Panc1 (cell line): ENCODE measurements around the gene GRIA4. TPM values are rescaled to one million over a fixed set of nuclear protein-coding genes. Genes with fewer than 3 reads are reported as not detected.

Source experiments
- ATAC-seq: fragments of 200-7000 bp; cut with Tn5 transposase; 2 replicates; pipeline ENCODE4 v1.9.1; 2020; ENCODE audit warnings: mild to moderate bottlenecking, moderate library complexity
- BruUV-seq: library from RNA; stranded (reverse); fragments of 400-500 nt; replicated peaks from 2 replicates; lab custom pipeline; 2021; lab: Mats Ljungman, UMichigan
- CTCF ChIA-PET: fragments of 300-600 bp; sonication (Branson Sonifier 250); formaldehyde crosslinking; loops from one replicate; lab custom pipeline; 2022; ENCODE audit warnings: antibody characterized with exemption; lab: Charles Lee
- POLR2A ChIA-PET: fragments of 300-600 bp; sonication (Branson Sonifier 250); formaldehyde crosslinking; loops from one replicate; lab custom pipeline; 2022; ENCODE audit warnings: antibody characterized with exemption; lab: Charles Lee
- DNase-seq: peaks from one replicate; pipeline ENCODE4 v3.0.0-alpha.2; 2010; ENCODE audit warnings: low read depth, low spot score
- H3K27ac ChIP-seq: 2 replicates; pipeline ENCODE4 v1.5.1; 2011; ENCODE audit warnings: mild to moderate bottlenecking, low read length, inconsistent platforms
- H3K27me3 ChIP-seq: fragments of 200-500 bp; sonication (Bioruptor generic); 2 replicates; pipeline ENCODE4 v1.6.0; 2014; ENCODE audit warnings: low read length, inconsistent platforms; ENCODE audit not compliant: control insufficient read depth, insufficient read depth
- H3K36me3 ChIP-seq: fragments of 200-500 bp; sonication (Bioruptor generic); 2 replicates; pipeline ENCODE4 v1.5.1; 2014; ENCODE audit warnings: inconsistent platforms, mild to moderate bottlenecking, low read length, moderate library complexity; ENCODE audit not compliant: control insufficient read depth, insufficient read depth
- H3K4me1 ChIP-seq: 2 replicates; pipeline ENCODE4 v1.5.1; 2011; ENCODE audit warnings: inconsistent platforms, mild to moderate bottlenecking, low read length, moderate library complexity; ENCODE audit not compliant: control insufficient read depth, insufficient read depth
- H3K4me3 ChIP-seq, 2 experiments: 2 replicates each; pipeline ENCODE4 v1.5.1; 2011 to 2012; ENCODE audit warnings: low read depth in 2 of 2, low read length in 2 of 2, mild to moderate bottlenecking in 2 of 2, inconsistent platforms in 1 of 2, moderate library complexity in 1 of 2
- H3K9me3 ChIP-seq: fragments of 200-500 bp; sonication (Bioruptor generic); 2 replicates; pipeline ENCODE4 v1.5.1; 2014; ENCODE audit warnings: low read depth, mild to moderate bottlenecking, inconsistent platforms, low read length, moderate library complexity; ENCODE audit not compliant: control insufficient read depth, insufficient read depth
- POLR2AphosphoS5 ChIP-seq: IDR thresholded peaks from 2 replicates; pipeline ENCODE4 v1.6.1; 2012; ENCODE audit warnings: mild to moderate bottlenecking, low read depth, low read length, moderate library complexity
- REST ChIP-seq, 2 experiments: IDR thresholded peaks; 2 replicates each; pipeline ENCODE4 v1.6.1; 2011 to 2012; ENCODE audit warnings: low read depth in 2 of 2, control low read depth in 1 of 2, low read length in 1 of 2, mild to moderate bottlenecking in 1 of 2, moderate library complexity in 1 of 2; ENCODE audit not compliant: insufficient read depth in 1 of 2
- SIN3A ChIP-seq: IDR thresholded peaks from 2 replicates; pipeline ENCODE4 v1.6.1; 2012; ENCODE audit warnings: low read depth, mild to moderate bottlenecking, low read length, moderate library complexity, borderline replicate concordance; ENCODE audit not compliant: insufficient read depth
- TCF7L2 ChIP-seq: IDR thresholded peaks from 2 replicates; pipeline ENCODE4 v1.6.1; 2011; ENCODE audit warnings: mild to moderate bottlenecking, low read depth, low read length, inconsistent platforms
- in situ Hi-C: cut with HindIII; loops from 2 replicates; pipeline ENCODE4 v1.10.0; 2016; ENCODE audit warnings: low sequenced_read_pairs, low pct_unique_long_range_greater_than_20kb
- intact Hi-C: fragments of 100-400 bp; cut with micrococcal nuclease; formaldehyde crosslinking; loops from one replicate; pipeline ENCODE4 v1.10.0; 2022; ENCODE audit not compliant: unreplicated experiment
- total RNA-seq: library from RNA; stranded (reverse); gene quantifications from one replicate; pipeline ENCODE4 v1.2.1, GENCODE V29; 2021; ENCODE audit not compliant: unreplicated experiment
- TF ChIP-seq, protein P1 (sequence below): fragments of 450-650 bp; IDR thresholded peaks from 2 replicates; pipeline ENCODE4 v1.5.1; 2017; ENCODE audit warnings: mild to moderate bottlenecking

The GRIA4 gene
- total RNA-seq, 1 experiment from 2014 or later, result not detected

GRCh38 chr11:105821372-105821771, 211.5 kb downstream of the GRIA4 start:
- Histone ChIP-seq H3K27me3 (no peaks in the 10 kb centered on the region), H3K27ac (no peak overlapping the region), H3K4me3 (no peak overlapping the region), H3K9me3 (0 out of 2 replicates have a peak, but pooled peaks cover 4% of the 10 kb centered on the region), H3K36me3 (no peaks in the 10 kb centered on the region), H3K4me1 (no peaks in the 10 kb centered on the region)
- POLR2A ChIA-PET, result no interaction called here
- TF ChIP-seq TCF7L2 (no peak), POLR2AphosphoS5 (no peak), REST (IDR thresholded peaks at IDR 0.05; ENCODE audit: insufficient read depth in 1 of 2, low read depth in 2 of 2, low read length in 1 of 2) (no peak), SIN3A (no peak)
- TF ChIP-seq, protein P1, sequence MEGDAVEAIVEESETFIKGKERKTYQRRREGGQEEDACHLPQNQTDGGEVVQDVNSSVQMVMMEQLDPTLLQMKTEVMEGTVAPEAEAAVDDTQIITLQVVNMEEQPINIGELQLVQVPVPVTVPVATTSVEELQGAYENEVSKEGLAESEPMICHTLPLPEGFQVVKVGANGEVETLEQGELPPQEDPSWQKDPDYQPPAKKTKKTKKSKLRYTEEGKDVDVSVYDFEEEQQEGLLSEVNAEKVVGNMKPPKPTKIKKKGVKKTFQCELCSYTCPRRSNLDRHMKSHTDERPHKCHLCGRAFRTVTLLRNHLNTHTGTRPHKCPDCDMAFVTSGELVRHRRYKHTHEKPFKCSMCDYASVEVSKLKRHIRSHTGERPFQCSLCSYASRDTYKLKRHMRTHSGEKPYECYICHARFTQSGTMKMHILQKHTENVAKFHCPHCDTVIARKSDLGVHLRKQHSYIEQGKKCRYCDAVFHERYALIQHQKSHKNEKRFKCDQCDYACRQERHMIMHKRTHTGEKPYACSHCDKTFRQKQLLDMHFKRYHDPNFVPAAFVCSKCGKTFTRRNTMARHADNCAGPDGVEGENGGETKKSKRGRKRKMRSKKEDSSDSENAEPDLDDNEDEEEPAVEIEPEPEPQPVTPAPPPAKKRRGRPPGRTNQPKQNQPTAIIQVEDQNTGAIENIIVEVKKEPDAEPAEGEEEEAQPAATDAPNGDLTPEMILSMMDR, result no peak
- no peak for ATAC-seq
- CTCF ChIA-PET, result no interaction called here
- in situ Hi-C loops, result no loop called here
- no peak for DNase-seq
- no TSS peak for BruUV-seq
- intact Hi-C loops, result no loop called here

GRCh38 chr11:105821781-105822180, 211.9 kb downstream of the GRIA4 start:
- Histone ChIP-seq H3K27ac (no peak overlapping the region), H3K4me3 (no peak overlapping the region), H3K36me3 (no peaks in the 10 kb centered on the region), H3K4me1 (no peaks in the 10 kb centered on the region), H3K9me3 (0 out of 2 replicates have a peak, but pooled peaks cover 4% of the 10 kb centered on the region), H3K27me3 (no peaks in the 10 kb centered on the region)
- ChIA-PET CTCF (no interaction called here), POLR2A (no interaction called here)
- in situ Hi-C loops, result no loop called here
- BruUV-seq, result no TSS peak
- DNase-seq (no peak), ATAC-seq (no peak)
- intact Hi-C loops, result no loop called here
- no peak for TF ChIP-seq POLR2AphosphoS5

DNA sequence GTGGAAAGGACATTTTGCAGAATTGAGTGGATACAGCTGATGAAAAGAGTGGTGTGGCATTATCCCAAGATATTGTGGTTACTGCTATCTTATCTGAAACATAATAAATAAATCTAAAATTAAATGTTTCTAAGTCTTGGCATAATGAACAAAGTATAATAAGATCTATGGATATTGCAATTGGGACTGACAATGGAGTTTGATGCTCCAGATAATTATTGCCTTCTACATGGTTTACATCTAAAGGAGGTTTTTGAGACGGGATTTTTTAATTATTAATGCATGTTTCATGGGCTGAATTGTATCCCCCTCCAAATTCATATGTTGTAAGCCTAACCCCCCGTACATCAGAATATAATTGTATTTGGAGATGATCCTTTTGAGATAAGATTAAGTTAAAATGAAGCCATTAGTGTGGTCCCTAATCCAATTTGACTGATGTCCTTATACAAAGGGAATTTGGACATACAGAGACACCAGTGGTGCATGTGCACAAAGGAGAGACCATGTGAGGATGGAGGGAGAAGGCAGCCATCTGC, 213.7 kb downstream of the GRIA4 start:
- H3K4me3 ChIP-seq, result no peak overlapping the region
- ChIA-PET POLR2A (no interaction called here), CTCF (no interaction called here)
- no peak for TF ChIP-seq REST (IDR thresholded peaks at IDR 0.05; ENCODE audit: insufficient read depth in 1 of 2, low read depth in 2 of 2, low read length in 1 of 2)
- DNase-seq (no peak), ATAC-seq (no peak)
- no peaks in the 10 kb centered on the region for H3K9me3 ChIP-seq
- no peak overlapping the region for H3K27ac ChIP-seq
- in situ Hi-C loops, result no loop called here
- no peaks in the 10 kb centered on the region for H3K36me3 ChIP-seq
- H3K27me3 ChIP-seq, result no peaks in the 10 kb centered on the region
- no peaks in the 10 kb centered on the region for H3K4me1 ChIP-seq
- BruUV-seq, result no TSS peak
- intact Hi-C loops, result no loop called here
